Choroid plexus epithelial cell (primary cell): ENCODE results near the gene RAE1.

ENCODE experiments used
- DNase-seq: peaks from one replicate; pipeline ENCODE4 v3.0.0-alpha.2; 2010; ENCODE audit warnings: low read depth
- H3K4me3 ChIP-seq: 2 replicates; pipeline ENCODE4 v1.5.1; 2011; ENCODE audit warnings: low read depth, mild to moderate bottlenecking, control low read depth, low read length, moderate library complexity
- TF ChIP-seq, protein P1 (sequence below): conservative IDR thresholded peaks from 2 replicates; pipeline ENCODE4 v1.5.1; 2011; ENCODE audit warnings: low read depth, mild to moderate bottlenecking, control low read depth, inconsistent platforms, low read length, moderate library complexity

RAE1 gene

DNA sequence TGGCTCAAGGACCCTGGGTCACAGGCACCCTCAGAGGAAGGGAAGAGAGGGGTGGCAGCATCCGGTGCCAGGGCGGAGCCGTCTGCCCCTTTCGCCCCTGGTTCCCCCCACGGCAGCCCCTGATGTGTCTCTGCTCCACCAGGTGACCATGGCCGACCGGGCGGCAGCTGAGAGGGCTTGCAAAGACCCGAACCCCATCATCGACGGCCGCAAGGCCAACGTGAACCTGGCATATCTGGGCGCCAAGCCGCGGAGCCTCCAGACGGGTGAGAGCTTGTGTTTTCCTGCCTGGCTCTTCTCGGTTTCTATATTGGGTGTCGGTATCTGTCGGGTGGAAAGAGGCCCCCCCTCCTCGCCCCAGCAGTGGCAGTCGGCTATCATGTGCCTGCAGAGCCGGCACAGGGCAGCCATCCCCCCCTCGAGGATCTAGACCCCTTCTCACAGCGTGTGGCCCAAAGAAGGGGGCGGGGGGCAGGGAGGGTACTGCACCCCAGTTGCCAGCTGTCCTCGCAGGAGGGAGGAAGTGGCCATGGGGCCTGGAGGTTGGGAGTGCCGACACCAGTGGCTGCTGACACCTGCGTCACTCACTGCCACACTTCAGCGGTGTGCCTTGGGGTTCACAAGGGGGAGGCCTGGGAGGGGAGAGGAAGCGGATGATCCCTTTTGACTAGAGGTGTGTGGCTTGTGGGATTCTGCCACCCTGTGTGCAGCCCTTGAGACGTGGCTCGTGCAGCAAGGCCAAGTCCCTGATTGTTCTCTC, 41.6 kb downstream of the RAE1 start:
- DNase-seq = no peak
- peak overlapping the region; percentile 64 for H3K4me3 ChIP-seq
- TF ChIP-seq, protein P1, sequence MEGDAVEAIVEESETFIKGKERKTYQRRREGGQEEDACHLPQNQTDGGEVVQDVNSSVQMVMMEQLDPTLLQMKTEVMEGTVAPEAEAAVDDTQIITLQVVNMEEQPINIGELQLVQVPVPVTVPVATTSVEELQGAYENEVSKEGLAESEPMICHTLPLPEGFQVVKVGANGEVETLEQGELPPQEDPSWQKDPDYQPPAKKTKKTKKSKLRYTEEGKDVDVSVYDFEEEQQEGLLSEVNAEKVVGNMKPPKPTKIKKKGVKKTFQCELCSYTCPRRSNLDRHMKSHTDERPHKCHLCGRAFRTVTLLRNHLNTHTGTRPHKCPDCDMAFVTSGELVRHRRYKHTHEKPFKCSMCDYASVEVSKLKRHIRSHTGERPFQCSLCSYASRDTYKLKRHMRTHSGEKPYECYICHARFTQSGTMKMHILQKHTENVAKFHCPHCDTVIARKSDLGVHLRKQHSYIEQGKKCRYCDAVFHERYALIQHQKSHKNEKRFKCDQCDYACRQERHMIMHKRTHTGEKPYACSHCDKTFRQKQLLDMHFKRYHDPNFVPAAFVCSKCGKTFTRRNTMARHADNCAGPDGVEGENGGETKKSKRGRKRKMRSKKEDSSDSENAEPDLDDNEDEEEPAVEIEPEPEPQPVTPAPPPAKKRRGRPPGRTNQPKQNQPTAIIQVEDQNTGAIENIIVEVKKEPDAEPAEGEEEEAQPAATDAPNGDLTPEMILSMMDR = no peak

DNA sequence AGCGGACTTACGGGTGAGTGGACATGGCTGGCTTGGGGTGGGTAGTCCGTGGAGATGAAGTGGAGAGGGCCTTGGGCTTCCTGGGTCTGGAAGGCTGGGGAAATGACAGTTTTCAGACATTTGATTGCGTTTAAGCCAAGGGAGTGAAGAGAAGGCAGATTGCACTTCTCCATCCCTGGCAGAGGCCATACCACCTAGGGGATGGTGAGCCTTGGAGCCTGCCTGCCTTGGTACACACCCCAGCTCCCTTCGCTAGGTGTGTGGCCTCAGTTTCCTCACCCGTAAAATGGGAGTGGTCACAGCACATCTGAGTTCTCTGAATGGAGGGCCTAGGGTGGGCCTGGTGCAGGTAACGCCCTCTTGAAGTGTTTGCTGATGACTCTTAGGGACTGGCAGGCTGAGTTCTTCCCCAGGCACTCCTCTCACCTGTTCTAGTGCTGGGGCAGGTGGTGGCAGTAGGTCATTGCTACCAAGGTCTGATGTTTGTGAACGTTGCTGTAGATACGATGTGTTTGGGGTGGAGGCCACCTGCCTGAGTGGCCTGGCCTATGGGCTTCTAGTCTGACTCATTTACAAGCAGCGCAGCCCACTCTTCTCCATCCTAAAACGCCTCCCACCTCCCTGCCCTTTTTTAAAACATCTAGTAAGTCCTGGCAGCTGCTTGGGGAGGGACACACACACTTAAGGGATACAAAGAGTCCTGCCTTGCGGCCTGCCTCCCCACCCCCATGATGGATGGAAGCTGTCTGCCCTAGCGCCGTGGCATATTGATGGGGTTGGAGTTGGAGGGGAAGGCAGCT, 42.5 kb downstream of the RAE1 start:
- DNase-seq = no peak
- TF ChIP-seq, protein P1 = no peak
- H3K4me3 ChIP-seq = no peak overlapping the region

DNA sequence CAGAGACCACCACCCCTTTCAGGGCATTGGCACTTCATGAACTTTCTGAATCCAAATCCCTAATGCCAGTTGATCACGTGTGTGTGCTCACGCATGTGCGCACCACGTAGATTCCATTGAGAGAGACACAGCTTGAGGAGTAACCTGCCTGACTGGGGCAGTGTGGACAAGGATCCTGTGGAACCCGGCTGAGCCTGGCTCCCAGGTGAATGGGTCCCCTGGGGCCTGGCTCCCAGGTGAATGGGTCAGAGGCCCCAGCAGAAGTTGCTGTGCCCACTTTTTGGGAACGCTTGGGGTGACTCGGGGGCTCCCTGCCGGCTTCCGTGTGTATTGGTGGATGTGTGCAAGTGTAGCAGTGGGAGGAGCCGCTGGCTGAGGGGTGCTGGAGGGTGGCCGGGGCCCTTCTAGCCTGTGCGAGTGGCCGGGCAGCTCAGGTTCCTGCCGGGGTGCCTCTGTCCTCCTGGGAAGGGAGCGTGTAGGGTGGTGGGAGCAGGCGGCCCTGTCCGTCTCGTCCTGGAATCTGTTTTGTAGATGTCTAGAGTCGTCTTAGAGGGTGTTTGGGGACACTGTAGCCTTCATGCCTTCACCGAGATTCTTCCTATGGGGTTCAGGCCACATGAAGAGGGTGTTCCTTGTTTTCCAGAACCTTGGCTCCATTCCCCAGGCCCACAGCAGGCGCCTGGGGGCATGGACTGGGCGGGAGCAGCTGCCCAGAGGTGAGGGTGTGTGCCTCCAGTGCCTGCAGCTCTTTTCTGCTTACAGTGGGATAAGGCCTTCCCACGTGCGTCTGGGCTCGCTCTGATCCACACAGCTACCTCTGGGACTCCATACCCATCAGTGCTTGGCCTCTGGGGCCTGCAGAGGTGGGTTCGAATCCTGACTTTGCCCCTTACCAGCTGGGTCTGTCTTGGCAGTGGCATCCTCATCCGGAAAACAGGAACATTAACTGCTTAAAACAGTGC, 43.3 kb downstream of the RAE1 start:
- no peak overlapping the region for H3K4me3 ChIP-seq
- DNase-seq = no peak
- TF ChIP-seq, protein P1 = no peak

DNA sequence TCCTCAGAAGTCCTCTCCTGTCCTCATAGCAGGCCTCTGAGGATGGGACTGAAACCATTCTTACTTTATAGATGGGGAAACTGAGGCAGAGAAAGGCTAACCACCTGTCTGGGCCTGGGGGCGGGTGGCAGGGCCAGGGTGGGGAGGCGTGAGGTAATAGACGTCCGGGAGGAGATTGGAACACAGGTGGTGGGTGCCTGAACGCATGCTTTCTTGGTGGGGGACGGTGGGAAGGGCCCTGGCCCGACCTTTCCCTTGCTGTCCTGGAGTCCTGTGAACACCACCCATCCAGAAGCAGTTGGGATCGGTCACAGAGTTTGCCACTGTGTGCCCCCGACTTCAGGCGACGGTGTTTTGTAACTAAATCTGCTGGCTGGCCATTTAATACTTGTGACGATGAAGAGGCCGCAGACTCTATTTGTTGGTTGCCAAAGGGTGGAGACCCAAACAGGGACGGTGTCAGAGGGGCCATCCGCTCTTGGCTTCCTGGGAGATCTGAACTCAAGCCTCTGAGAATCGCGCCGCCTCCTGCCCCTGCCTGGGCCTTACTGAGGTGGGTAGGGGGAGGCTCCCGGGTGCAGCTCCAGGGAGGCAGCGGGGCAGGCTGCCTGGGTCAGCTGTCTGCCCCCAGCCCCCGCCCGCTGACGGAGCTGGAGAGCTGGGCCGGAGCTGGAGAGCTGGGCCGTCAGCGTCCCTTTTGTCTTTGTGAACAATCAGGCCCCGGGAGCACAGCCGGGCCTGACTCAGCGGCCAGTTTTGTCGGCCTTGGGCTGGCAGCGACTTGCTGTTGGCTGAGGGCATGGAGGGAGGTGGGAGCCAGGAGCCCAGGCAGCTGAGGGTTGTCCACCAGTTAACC, 44.3 kb downstream of the RAE1 start:
- H3K4me3 ChIP-seq = no peak overlapping the region
- TF ChIP-seq, protein P1 = no peak
- peak; percentile 13 for DNase-seq

DNA sequence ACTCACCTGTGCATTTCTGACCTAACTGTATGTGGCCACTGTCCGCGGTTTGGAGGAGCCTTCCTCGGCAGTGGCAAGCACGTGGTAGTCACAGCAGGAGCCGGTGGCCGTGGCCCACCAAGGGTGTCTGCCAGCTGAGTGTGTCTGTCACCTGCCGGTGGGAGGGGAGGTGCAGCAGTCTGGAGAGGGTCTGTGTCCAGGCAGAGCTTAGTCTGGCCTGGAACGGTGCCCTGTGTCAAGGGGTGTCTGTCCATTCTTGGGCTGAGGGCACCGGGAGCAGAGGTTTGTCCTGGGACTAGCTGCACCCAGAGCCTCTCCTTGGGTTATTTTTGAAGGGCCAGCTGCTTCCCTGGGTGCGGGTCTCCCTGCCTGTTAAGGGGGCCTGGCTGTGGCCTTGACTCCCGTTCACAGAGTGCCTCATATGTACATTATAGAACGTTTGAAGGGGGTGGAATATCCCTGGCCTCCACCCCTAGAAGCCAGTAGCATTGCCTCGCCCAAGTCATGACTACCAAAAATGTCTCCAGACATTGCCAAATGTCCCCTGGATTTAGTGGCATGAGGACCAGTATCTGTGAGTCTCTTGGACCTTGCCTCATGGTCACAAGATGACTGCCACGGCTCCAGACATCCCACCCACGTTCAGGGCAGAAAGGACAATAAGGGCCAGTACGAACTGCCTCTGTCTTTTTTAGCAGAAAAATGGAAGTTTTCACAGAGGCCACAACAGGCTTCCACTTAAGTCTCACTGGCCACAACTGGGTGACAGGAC, 45.3 kb downstream of the RAE1 start:
- no peak for DNase-seq
- no peak overlapping the region for H3K4me3 ChIP-seq

More for the DNA sequence above, 45.3 kb downstream of the RAE1 start:
- TF ChIP-seq, protein P1 = no peak
